Sigmoid colon (tissue), 7 donors: Measurements from ENCODE around the gene DCDC2C. TPM values are rescaled to one million over a fixed set of nuclear protein-coding genes. Genes with fewer than 3 reads are reported as not detected.

ENCODE experiments used
- DNase-seq: peaks from one replicate; pipeline ENCODE4 v3.0.0-alpha.2; 2019
- H3K27ac ChIP-seq, 4 donors: fragments of 200-600 bp; sonication (generic); one replicate each; pipeline ENCODE4 v1.5.1; 2016 to 2019; ENCODE audit warnings: mild to moderate bottlenecking in 1 of 4
- H3K27me3 ChIP-seq, 3 donors: fragments of 200-600 bp; sonication (generic); one replicate each; pipeline ENCODE4 v1.5.1; 2019; ENCODE audit warnings: mild to moderate bottlenecking in 1 of 3
- H3K36me3 ChIP-seq, 4 donors: fragments of 200-600 bp; sonication (generic); one replicate each; pipeline ENCODE4 v1.5.1; 2016 to 2019
- H3K4me1 ChIP-seq, 4 donors: fragments of 200-600 bp; sonication (generic); one replicate each; pipeline ENCODE4 v1.5.1; 2017 to 2019
- H3K4me3 ChIP-seq, 4 donors: fragments of 200-600 bp; sonication (generic); one replicate each; pipeline ENCODE4 v1.5.1; 2017 to 2019; ENCODE audit warnings: mild to moderate bottlenecking in 2 of 4, moderate library complexity in 1 of 4
- H3K9me3 ChIP-seq, 4 donors: fragments of 200-600 bp in 3 of 4; sonication (generic) in 3 of 4; one replicate each; pipeline versions ENCODE4 v1.5.1 to v1.6.1; 2013 to 2019
- CTCF ChIP-seq, 4 experiments: fragments of 450-650 bp in 3 of 4; fragments of 200-600 bp in 1 of 4; IDR thresholded peaks; one replicate each; pipeline ENCODE4 v1.5.1; 2016 to 2019; ENCODE audit warnings: antibody characterized with exemption in 4 of 4, mild to moderate bottlenecking in 3 of 4, moderate library complexity in 2 of 4
- EP300 ChIP-seq, 4 donors: sonication (generic); formaldehyde crosslinking; IDR thresholded peaks; one replicate each; pipeline ENCODE4 v1.6.1; 2017; ENCODE audit warnings: antibody characterized with exemption in 4 of 4
- POLR2A ChIP-seq, 2 donors: fragments of 450-650 bp; IDR thresholded peaks; one replicate each; pipeline ENCODE4 v1.6.1; 2016; ENCODE audit warnings: antibody characterized with exemption in 2 of 2, mild to moderate bottlenecking in 2 of 2, moderate library complexity in 2 of 2
- POLR2AphosphoS5 ChIP-seq, 4 donors: sonication (generic); formaldehyde crosslinking; IDR thresholded peaks; one replicate each; pipeline ENCODE4 v1.6.1; 2017; ENCODE audit warnings: antibody characterized with exemption in 4 of 4
- WGBS, 2 donors: extraction: QIAGEN DNeasy Blood & Tissue Kit; methylation state at CpG; one replicate each; pipeline ENCODE4 v1.1.7; 2013; 5-methylcytosine and 5-hydroxymethylcytosine counted together
- intact Hi-C: fragments of 100-400 bp; cut with DNase I; formaldehyde crosslinking; loops from one replicate; pipeline ENCODE4 v1.15.1; 2023
- polyA plus RNA-seq, 3 donors: library from polyadenylated mRNA; stranded (reverse); fragments of 200-250 nt; gene quantifications; one replicate each; pipeline ENCODE4 v1.2.3, GENCODE V29; 2013
- total RNA-seq, 4 donors: library from RNA; depleted of rRNA; stranded (reverse); fragments of >200 nt; gene quantifications; one replicate each; pipeline ENCODE4 v1.1.0, GENCODE V29; 2016
- donor health status: healthy with polysubstance abuse.
- donor health status: Bipolar disorder and iron deficiency.
- donor health status: healthy.

The DCDC2C gene
- total and polyA plus RNA-seq, 7 donors, result 0.33 TPM; not detected in 6

DNA sequence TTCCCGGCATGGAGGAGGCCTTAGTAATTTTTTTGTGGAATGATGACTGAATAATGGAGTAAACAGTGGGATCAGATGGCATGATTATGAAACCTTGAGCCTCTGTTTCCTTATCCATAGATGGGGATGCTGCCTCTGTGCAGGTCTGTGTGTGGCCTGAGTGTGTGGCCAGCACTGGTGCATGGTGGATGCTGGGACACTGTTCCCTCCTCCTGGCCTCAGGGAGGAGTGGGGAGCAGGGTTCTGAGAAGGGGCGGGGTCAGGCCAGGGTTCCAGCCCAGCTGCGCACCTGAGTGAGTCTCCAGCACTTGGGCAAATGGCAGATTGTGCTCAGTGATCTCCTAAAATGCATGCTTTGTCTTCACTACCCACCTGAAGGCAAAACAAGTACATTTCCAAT lies 66.4 kb downstream of the DCDC2C start:
- 65 to 85% methylated on average over 3 of the region's 3 CpGs for WGBS, 2 donors

GRCh38 chr2:3770724-3771415 lies 67.5 kb downstream of the DCDC2C start:
- no peak for TF ChIP-seq POLR2AphosphoS5 (IDR thresholded peaks at IDR 0.05)
- H3K4me3 ChIP-seq, result no peak overlapping the region
- no peaks in the 10 kb centered on the region for H3K36me3 ChIP-seq
- no peak for DNase-seq
- H3K9me3 ChIP-seq, result no peaks in the 10 kb centered on the region
- H3K27me3 ChIP-seq, result peaks cover 0 to 5% (median 0%) of the 10 kb centered on the region in 3 donors
- H3K27ac ChIP-seq, result no peak overlapping the region
- intact Hi-C loops, result no loop called here
- WGBS, 2 donors, result 81 to 90% methylated on average over 19 of the region's 19 CpGs
- H3K4me1 ChIP-seq, result no peaks in the 10 kb centered on the region

More for the DNA sequence above, 66.4 kb downstream of the DCDC2C start:
- no peaks in the 10 kb centered on the region for H3K9me3 ChIP-seq
- TF ChIP-seq CTCF (IDR thresholded peaks at IDR 0.05), result no peak
- H3K4me3 ChIP-seq, result no peak overlapping the region
- H3K36me3 ChIP-seq, result no peaks in the 10 kb centered on the region
- no peak overlapping the region for H3K27ac ChIP-seq
- no peak for DNase-seq
- peaks cover 0 to 5% (median 0%) of the 10 kb centered on the region in 3 donors for H3K27me3 ChIP-seq
- intact Hi-C loops, result no loop called here
- H3K4me1 ChIP-seq, result no peaks in the 10 kb centered on the region

DNA sequence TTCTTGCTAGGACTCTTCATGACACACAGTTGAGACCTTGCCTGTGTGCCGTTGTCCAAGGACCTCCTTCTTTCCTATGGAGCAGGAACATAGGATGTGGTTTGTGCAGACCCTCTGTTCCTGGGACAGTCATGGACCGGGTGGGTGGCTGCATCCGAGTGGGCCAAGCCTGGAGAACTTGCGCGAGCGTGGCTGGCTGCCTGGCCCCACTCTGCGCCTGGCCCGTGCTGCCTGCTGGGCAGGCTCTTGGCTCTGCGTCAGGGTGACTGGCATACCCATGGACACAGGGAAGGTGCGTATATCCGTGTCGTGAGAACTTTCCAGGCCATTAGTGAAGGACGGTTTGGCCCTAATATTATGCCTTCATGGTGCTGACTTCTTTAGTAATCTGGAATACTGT lies 68.2 kb downstream of the DCDC2C start:
- H3K4me3 ChIP-seq, result no peak overlapping the region
- H3K4me1 ChIP-seq, result no peaks in the 10 kb centered on the region
- H3K9me3 ChIP-seq, result no peaks in the 10 kb centered on the region
- H3K36me3 ChIP-seq, result no peaks in the 10 kb centered on the region
- peaks cover 0 to 5% (median 0%) of the 10 kb centered on the region in 3 donors for H3K27me3 ChIP-seq
- TF ChIP-seq CTCF (IDR thresholded peaks at IDR 0.05) (no peak), POLR2A (IDR thresholded peaks at IDR 0.05) (no peak), EP300 (IDR thresholded peaks at IDR 0.05) (no peak), POLR2AphosphoS5 (IDR thresholded peaks at IDR 0.05) (no peak)
- intact Hi-C loops, result no loop called here
- no peak overlapping the region for H3K27ac ChIP-seq
- WGBS, 2 donors, result 84 to 94% methylated on average over 13 of the region's 13 CpGs
- no peak for DNase-seq

DNA sequence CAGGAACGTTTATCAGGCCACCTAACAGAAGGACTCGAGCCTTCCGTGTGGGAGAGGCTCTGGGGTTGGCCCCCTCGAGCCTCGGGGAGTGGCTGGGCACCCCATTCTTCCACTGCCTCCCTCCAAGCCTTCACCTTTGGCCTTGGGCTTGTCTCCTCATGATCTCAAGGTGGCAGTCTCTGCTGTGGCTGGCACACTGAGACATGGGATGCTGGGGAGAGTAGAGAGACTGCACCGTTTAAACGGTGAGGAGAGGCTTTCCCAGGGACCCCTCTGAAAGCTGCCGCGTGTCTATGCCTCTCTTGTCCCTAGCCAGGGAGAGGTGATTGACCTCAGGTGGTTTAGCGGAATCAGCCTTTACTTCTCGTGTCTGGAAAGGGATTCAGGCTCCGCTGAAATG lies 71.0 kb downstream of the DCDC2C start:
- no peak for DNase-seq
- WGBS, 2 donors, result 73 to 80% methylated on average over 12 of the region's 12 CpGs
- intact Hi-C loops, result no loop called here
- Histone ChIP-seq H3K4me3 (no peak overlapping the region), H3K27ac (no peak overlapping the region), H3K4me1 (no peaks in the 10 kb centered on the region), H3K27me3 (peaks cover 0 to 5% (median 0%) of the 10 kb centered on the region in 3 donors), H3K9me3 (no peaks in the 10 kb centered on the region), H3K36me3 (no peaks in the 10 kb centered on the region)
- TF ChIP-seq POLR2AphosphoS5 (IDR thresholded peaks at IDR 0.05) (no peak), CTCF (IDR thresholded peaks at IDR 0.05) (no peak), POLR2A (IDR thresholded peaks at IDR 0.05) (no peak), EP300 (IDR thresholded peaks at IDR 0.05) (no peak)

DNA sequence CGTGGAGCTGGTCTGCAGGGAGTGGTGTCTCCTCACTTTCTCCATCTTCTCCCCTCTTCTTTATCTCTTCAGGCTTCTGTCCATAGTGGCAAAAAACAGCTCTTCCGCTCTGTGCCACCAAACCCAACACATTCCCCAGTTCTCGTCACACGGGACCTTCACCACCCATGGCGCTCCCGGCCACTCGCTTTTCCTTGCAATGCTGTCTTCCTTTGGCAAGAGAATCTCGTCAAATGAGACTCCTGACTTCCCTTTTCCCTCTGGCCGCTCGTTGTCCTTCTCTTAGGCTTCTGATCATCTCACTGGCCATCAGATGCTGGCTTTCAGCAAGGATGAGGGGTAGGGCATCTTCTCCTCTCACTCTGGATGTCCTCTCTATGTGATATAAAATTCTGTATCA lies 72.9 kb downstream of the DCDC2C start:
- Histone ChIP-seq H3K4me3 (no peak overlapping the region), H3K27me3 (peaks cover 0 to 5% (median 0%) of the 10 kb centered on the region in 3 donors), H3K27ac (no peak overlapping the region), H3K4me1 (no peaks in the 10 kb centered on the region), H3K9me3 (no peaks in the 10 kb centered on the region), H3K36me3 (no peaks in the 10 kb centered on the region)
- DNase-seq, result no peak
- TF ChIP-seq CTCF (IDR thresholded peaks at IDR 0.05), result no peak
- TF ChIP-seq POLR2AphosphoS5 (IDR thresholded peaks at IDR 0.05), result no peak
- TF ChIP-seq EP300 (IDR thresholded peaks at IDR 0.05), result no peak
- TF ChIP-seq POLR2A (IDR thresholded peaks at IDR 0.05), result no peak
- intact Hi-C loops, result no loop called here
- 87 to 92% methylated on average over 10 of the region's 10 CpGs for WGBS, 2 donors
